CD4-positive, alpha-beta memory T cell (primary cell): Measurements from ENCODE around the gene SBF1. TPM values are rescaled to one million over a fixed set of nuclear protein-coding genes. Genes with fewer than 3 reads are reported as not detected.
A peak's percentile ranks its signal among the peaks of the same experiment; 100 is the strongest.

Source experiments
- CTCF ChIA-PET: fragments of 350-600 bp; sonication (Branson Sonifier 250); formaldehyde crosslinking; loops from one replicate; lab custom pipeline; 2021; ENCODE audit warnings: inconsistent platforms; ENCODE audit not compliant: partially characterized antibody; lab: Charles Lee
- POLR2A ChIA-PET: fragments of 350-600 bp; sonication (Branson Sonifier 250); formaldehyde crosslinking; loops from one replicate; lab custom pipeline; 2021; ENCODE audit not compliant: partially characterized antibody; lab: Charles Lee
- DNase-seq, 5 donors: peaks; one replicate each; pipeline versions ENCODE4 v3.0.0 to v3.0.0-alpha.2; 2020 to 2022; ENCODE audit warnings: mixed read lengths in 1 of 5
- H3K27ac ChIP-seq: one replicate; pipeline ENCODE4 v1.7.0; 2013; ENCODE audit warnings: low read depth, low read length
- H3K27me3 ChIP-seq: 2 replicates; pipeline ENCODE4 v1.7.0; 2013; ENCODE audit warnings: mild to moderate bottlenecking, low read length, moderate library complexity; ENCODE audit not compliant: insufficient read depth
- H3K36me3 ChIP-seq: 2 replicates; pipeline ENCODE4 v1.7.0; 2013; ENCODE audit warnings: mild to moderate bottlenecking, low read length, moderate library complexity; ENCODE audit not compliant: insufficient read depth
- H3K4me1 ChIP-seq: 2 replicates; pipeline ENCODE4 v1.7.0; 2013; ENCODE audit warnings: mild to moderate bottlenecking, low read length, moderate library complexity; ENCODE audit not compliant: insufficient read depth
- H3K4me3 ChIP-seq, 2 donors: one replicate each; pipeline ENCODE4 v1.7.0; 2013; ENCODE audit warnings: low read length in 2 of 2, mild to moderate bottlenecking in 1 of 2
- H3K9me3 ChIP-seq, 2 donors: one replicate each; pipeline ENCODE4 v1.7.0; 2013; ENCODE audit warnings: low read length in 2 of 2, control low read depth in 1 of 2; ENCODE audit not compliant: control insufficient read depth in 1 of 2
- H3K27ac Mint-ChIP-seq, 7 donors: one replicate each; pipeline ENCODE4 v1.8.0; 2020 to 2021; ENCODE audit warnings: mixed read lengths in 7 of 7, mild to moderate bottlenecking in 6 of 7, inconsistent platforms in 3 of 7, moderate library complexity in 3 of 7
- H3K27me3 Mint-ChIP-seq, 2 donors: one replicate each; pipeline ENCODE4 v1.8.0; 2020 to 2021; ENCODE audit warnings: mixed read lengths in 2 of 2
- H3K36me3 Mint-ChIP-seq, 2 donors: one replicate each; pipeline ENCODE4 v1.8.0; 2020 to 2021; ENCODE audit warnings: mixed read lengths in 2 of 2, inconsistent platforms in 1 of 2, mild to moderate bottlenecking in 1 of 2
- H3K4me1 Mint-ChIP-seq, 4 donors: one replicate each; pipeline ENCODE4 v1.8.0; 2020 to 2021; ENCODE audit warnings: mixed read lengths in 4 of 4, mild to moderate bottlenecking in 1 of 4
- H3K4me3 Mint-ChIP-seq, 8 donors: one replicate each; pipeline ENCODE4 v1.8.0; 2020 to 2021; ENCODE audit warnings: mixed read lengths in 8 of 8, mild to moderate bottlenecking in 7 of 8, moderate library complexity in 6 of 8, inconsistent platforms in 3 of 8
- H3K9me3 Mint-ChIP-seq, 8 donors: one replicate each; pipeline ENCODE4 v1.8.0; 2020 to 2021; ENCODE audit warnings: mixed read lengths in 8 of 8, mild to moderate bottlenecking in 5 of 8, inconsistent platforms in 3 of 8, moderate library complexity in 1 of 8
- intact Hi-C: fragments of 100-400 bp; cut with micrococcal nuclease; formaldehyde crosslinking; loops from one replicate; pipeline ENCODE4 v1.15.1; 2023
- polyA plus RNA-seq, 2 donors: library from polyadenylated mRNA; unstranded; fragments of 300-500 nt; fragmentation: Illumina TruSeq; gene quantifications; one replicate each; pipeline ENCODE4 v1.2.3, GENCODE V29; 2021
- total RNA-seq, 2 experiments: library from RNA; stranded (reverse); gene quantifications; one replicate each; pipeline ENCODE4 v1.2.3, GENCODE V29; 2021

Gene SBF1
- total and polyA plus RNA-seq, 4 experiments from 2014 or later = 13.2 to 221 (median 130) TPM

GRCh38 chr22:50471962-50472361 is 2.9 kb downstream of the SBF1 start:
- POLR2A ChIA-PET = interaction anchor here (0.9 to 8.1 kb wide), 10 partner anchors 11 to 228 kb away, joined by 3 to 71 read pairs (median 19); partner anchors contain the start of genes ADM2, HDAC10, LMF2 and NCAPH2
- Mint-ChIP-seq H3K4me3 (peak overlapping the region; percentile 59 to 97 (median 72)), H3K27ac (peak overlapping the region; percentile 65 to 98 (median 89)), H3K36me3 (peaks cover 6 to 24% of the 10 kb centered on the region in 2 donors), H3K4me1 (peaks cover 32 to 73% (median 53%) of the 10 kb centered on the region in 4 donors), H3K9me3 (no peaks in the 10 kb centered on the region), H3K27me3 (no peaks in the 10 kb centered on the region)
- intact Hi-C loops = loop anchor here (5.0 to 10.0 kb wide), 2 partner anchors 110 to 217 kb away; partner anchors contain the start of genes CHKB and HDAC10
- Histone ChIP-seq H3K27me3 (no peaks in the 10 kb centered on the region), H3K4me1 (peaks cover 64% of the 10 kb centered on the region), H3K9me3 (no peaks in the 10 kb centered on the region), H3K27ac (peak overlapping the region; percentile 75), H3K4me3 (peak overlapping the region in 1 of 2 donors; percentile 1), H3K36me3 (peaks cover 8% of the 10 kb centered on the region)
- CTCF ChIA-PET = interaction anchor here (0.9 to 2.7 kb wide), 4 partner anchors 21 to 103 kb away, joined by 4 to 13 read pairs (median 5); partner anchors contain the start of gene SCO2
- no peak for DNase-seq

- Histone ChIP-seq H3K27me3 (no peaks in the 10 kb centered on the region), H3K4me1 (peaks cover 64% of the 10 kb centered on the region), H3K4me3 (peak overlapping the region; percentile 40 to 43), H3K9me3 (no peaks in the 10 kb centered on the region), H3K27ac (peak overlapping the region; percentile 75), H3K36me3 (peaks cover 15% of the 10 kb centered on the region)
- Mint-ChIP-seq H3K27me3 (no peaks in the 10 kb centered on the region), H3K4me1 (peaks cover 35 to 73% (median 54%) of the 10 kb centered on the region in 4 donors), H3K9me3 (no peaks in the 10 kb centered on the region), H3K4me3 (peak overlapping the region; percentile 52 to 86 (median 82)), H3K36me3 (peaks cover 11 to 29% of the 10 kb centered on the region in 2 donors), H3K27ac (peak overlapping the region; percentile 89 to 98 (median 96))
- intact Hi-C loops = loop anchor here (5.0 to 10.0 kb wide), 2 partner anchors 111 to 217 kb away; partner anchors contain the start of genes CHKB and HDAC10
- peak in 1 of 5 donors; percentile 35 for DNase-seq
- CTCF ChIA-PET = interaction anchor here (1.2 to 3.8 kb wide), 9 partner anchors 8 to 149 kb away, joined by 3 to 29 read pairs (median 4); partner anchors contain the start of gene SCO2
- POLR2A ChIA-PET = interaction anchor here (1.3 to 8.1 kb wide), 11 partner anchors 8 to 227 kb away, joined by 5 to 71 read pairs (median 21); partner anchors contain the start of genes ADM2, LMF2, NCAPH2 and SCO2
Measured at GRCh38 chr22:50471197-50471847, 3.5 kb downstream of the SBF1 start.

GRCh38 chr22:50470491-50470890 is 4.3 kb downstream of the SBF1 start:
- H3K4me1 ChIP-seq = peaks cover 63% of the 10 kb centered on the region
- H3K36me3 ChIP-seq = peaks cover 23% of the 10 kb centered on the region
- H3K27me3 ChIP-seq = no peaks in the 10 kb centered on the region
- no peaks in the 10 kb centered on the region for H3K9me3 Mint-ChIP-seq
- no peaks in the 10 kb centered on the region for H3K27me3 Mint-ChIP-seq
- DNase-seq = peak in 1 of 5 donors; percentile 44
- peak overlapping the region; percentile 74 to 88 (median 84) for H3K4me3 Mint-ChIP-seq
- ChIA-PET POLR2A (interaction anchor here (0.7 to 8.1 kb wide), 30 partner anchors 9 to 279 kb away, joined by 3 to 71 read pairs (median 6); partner anchors contain the start of genes ADM2, ARSA, CHKB and HDAC10), CTCF (interaction anchor here (0.7 to 3.8 kb wide), 15 partner anchors 9 to 150 kb away, joined by 3 to 29 read pairs (median 4); partner anchors contain the start of genes SCO2 and SYCE3)
- peak overlapping the region; percentile 40 to 43 for H3K4me3 ChIP-seq
- intact Hi-C loops = loop anchor here (1.0 to 10.0 kb wide), 5 partner anchors 11 to 216 kb away; partner anchors contain the start of genes ADM2, CHKB and HDAC10
- no peaks in the 10 kb centered on the region for H3K9me3 ChIP-seq
- H3K4me1 Mint-ChIP-seq = peaks cover 35 to 71% (median 53%) of the 10 kb centered on the region in 4 donors
- H3K27ac ChIP-seq = peak overlapping the region; percentile 75
- peak overlapping the region; percentile 89 to 98 (median 96) for H3K27ac Mint-ChIP-seq
- peaks cover 11 to 35% of the 10 kb centered on the region in 2 donors for H3K36me3 Mint-ChIP-seq

GRCh38 chr22:50469377-50470305 is 5.2 kb downstream of the SBF1 start:
- peak overlapping the region; percentile 42 to 51 for H3K4me3 ChIP-seq

DNA sequence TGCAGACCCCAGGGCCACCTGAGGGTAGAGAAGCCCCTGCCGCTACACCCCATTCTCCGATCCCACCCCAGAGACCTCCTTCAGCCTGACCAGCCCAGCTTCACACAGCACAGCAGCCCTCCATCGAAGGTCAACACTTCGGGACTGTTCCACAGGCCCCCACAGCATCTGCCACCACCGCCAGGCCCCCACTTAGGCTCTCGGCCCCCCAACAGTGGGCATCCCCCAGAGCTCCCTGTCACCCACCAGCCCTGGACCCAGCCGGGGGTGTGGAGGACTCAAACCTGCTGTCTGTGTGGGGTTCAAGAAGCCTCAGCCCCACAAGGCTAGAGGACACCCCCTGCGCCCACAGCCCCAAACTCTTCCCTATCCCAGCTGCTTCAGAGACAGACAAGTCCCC is 6.2 kb downstream of the SBF1 start:
- DNase-seq = no peak
- peaks cover 55% of the 10 kb centered on the region for H3K4me1 ChIP-seq
- intact Hi-C loops = loop anchor here (2.0 kb wide), 1 partner anchor 16 kb away; no protein-coding TSS in a partner anchor
- ChIA-PET CTCF (interaction anchor here (0.6 to 3.8 kb wide), 7 partner anchors 18 to 152 kb away, joined by 3 to 29 read pairs (median 6); partner anchors contain the start of genes SCO2 and SYCE3), POLR2A (interaction anchor here (0.7 to 8.1 kb wide), 14 partner anchors 10 to 152 kb away, joined by 3 to 71 read pairs (median 8); partner anchors contain the start of genes ADM2, LMF2, NCAPH2 and SCO2)
- no peaks in the 10 kb centered on the region for H3K27me3 ChIP-seq
- no peaks in the 10 kb centered on the region for H3K27me3 Mint-ChIP-seq
- H3K9me3 ChIP-seq = no peaks in the 10 kb centered on the region
- H3K36me3 ChIP-seq = peaks cover 41% of the 10 kb centered on the region
- no peak overlapping the region for H3K4me3 ChIP-seq
- H3K27ac ChIP-seq = peak overlapping the region; percentile 75
- H3K27ac Mint-ChIP-seq = peak overlapping the region; percentile 89 to 98 (median 96)
- H3K4me3 Mint-ChIP-seq = peak overlapping the region in 6 of 8 donors; percentile 25 to 88 (median 82)
- H3K9me3 Mint-ChIP-seq = no peaks in the 10 kb centered on the region
- peaks cover 30 to 64% (median 46%) of the 10 kb centered on the region in 4 donors for H3K4me1 Mint-ChIP-seq
- H3K36me3 Mint-ChIP-seq = peaks cover 15 to 42% of the 10 kb centered on the region in 2 donors

More at GRCh38 chr22:50469377-50470305, 5.2 kb downstream of the SBF1 start:
- peak; percentile 96 to 99 (median 97) for DNase-seq
- POLR2A ChIA-PET = interaction anchor here (0.7 to 8.1 kb wide), 34 partner anchors 10 to 279 kb away, joined by 3 to 71 read pairs (median 5); partner anchors contain the start of genes ADM2, ARSA, CHKB and HDAC10
- Mint-ChIP-seq H3K4me3 (peak overlapping the region; percentile 74 to 88 (median 84)), H3K4me1 (peaks cover 35 to 69% (median 51%) of the 10 kb centered on the region in 4 donors), H3K27ac (peak overlapping the region; percentile 89 to 98 (median 96)), H3K9me3 (no peaks in the 10 kb centered on the region), H3K36me3 (peaks cover 11 to 38% of the 10 kb centered on the region in 2 donors), H3K27me3 (no peaks in the 10 kb centered on the region)
- H3K4me1 ChIP-seq = peaks cover 58% of the 10 kb centered on the region
- intact Hi-C loops = loop anchor here (1.0 to 10.0 kb wide), 6 partner anchors 12 to 215 kb away; partner anchors contain the start of genes ADM2, CHKB and HDAC10
- H3K36me3 ChIP-seq = peaks cover 32% of the 10 kb centered on the region
- CTCF ChIA-PET = interaction anchor here (0.7 to 3.8 kb wide), 15 partner anchors 10 to 279 kb away, joined by 3 to 29 read pairs (median 4); partner anchors contain the start of genes SCO2 and SYCE3
- H3K9me3 ChIP-seq = no peaks in the 10 kb centered on the region
- peak overlapping the region; percentile 75 for H3K27ac ChIP-seq
- H3K27me3 ChIP-seq = no peaks in the 10 kb centered on the region
